ENCODE results near the gene PSEN2.

DNA sequence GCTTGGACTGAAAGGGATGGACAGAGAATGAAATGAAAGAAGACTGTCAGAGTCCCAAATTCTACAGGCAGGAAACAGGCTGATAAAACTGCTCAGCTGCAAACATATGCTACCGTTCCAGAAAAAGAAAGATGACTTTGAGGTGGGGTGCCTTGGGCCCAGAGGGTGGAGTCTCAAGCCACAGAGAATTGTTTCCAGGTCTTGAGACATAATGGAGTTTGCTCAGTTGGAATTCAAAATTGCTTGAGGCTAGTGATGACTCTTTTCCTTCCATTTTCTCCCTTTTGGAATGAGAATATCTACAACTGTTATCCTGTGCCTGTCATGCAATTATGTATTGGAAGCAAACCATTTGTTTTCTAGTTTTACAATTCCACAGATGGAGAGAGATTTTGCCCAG, 23.6 kb upstream of the PSEN2 start:
- TF ChIP-seq, protein P1, sequence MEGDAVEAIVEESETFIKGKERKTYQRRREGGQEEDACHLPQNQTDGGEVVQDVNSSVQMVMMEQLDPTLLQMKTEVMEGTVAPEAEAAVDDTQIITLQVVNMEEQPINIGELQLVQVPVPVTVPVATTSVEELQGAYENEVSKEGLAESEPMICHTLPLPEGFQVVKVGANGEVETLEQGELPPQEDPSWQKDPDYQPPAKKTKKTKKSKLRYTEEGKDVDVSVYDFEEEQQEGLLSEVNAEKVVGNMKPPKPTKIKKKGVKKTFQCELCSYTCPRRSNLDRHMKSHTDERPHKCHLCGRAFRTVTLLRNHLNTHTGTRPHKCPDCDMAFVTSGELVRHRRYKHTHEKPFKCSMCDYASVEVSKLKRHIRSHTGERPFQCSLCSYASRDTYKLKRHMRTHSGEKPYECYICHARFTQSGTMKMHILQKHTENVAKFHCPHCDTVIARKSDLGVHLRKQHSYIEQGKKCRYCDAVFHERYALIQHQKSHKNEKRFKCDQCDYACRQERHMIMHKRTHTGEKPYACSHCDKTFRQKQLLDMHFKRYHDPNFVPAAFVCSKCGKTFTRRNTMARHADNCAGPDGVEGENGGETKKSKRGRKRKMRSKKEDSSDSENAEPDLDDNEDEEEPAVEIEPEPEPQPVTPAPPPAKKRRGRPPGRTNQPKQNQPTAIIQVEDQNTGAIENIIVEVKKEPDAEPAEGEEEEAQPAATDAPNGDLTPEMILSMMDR (IDR thresholded peaks at IDR 0.05) = no peak
- no peak for TF ChIP-seq POLR2A (IDR thresholded peaks at IDR 0.05)

All from prostate gland (tissue), 2 donors.